Measurements from ENCODE around the gene CLNS1A.
A peak's percentile ranks its signal among the peaks of the same experiment; 100 is the strongest.
"Not testable (repeated sequence)": the region's sequence is repeated elsewhere in the genome, so short reads cannot be mapped to it uniquely, and the experiment has no call there.

CLNS1A gene

GRCh38 chr11:77617892-77618291 is 19.7 kb downstream of the CLNS1A start:
- no peak for DNase-seq

- DNase-seq, result no peak
Measured at GRCh38 chr11:77611921-77612320, 25.7 kb downstream of the CLNS1A start.

- no peak for DNase-seq
Measured at GRCh38 chr11:77609234-77609633, 28.4 kb downstream of the CLNS1A start.

- no peak for DNase-seq
Measured at GRCh38 chr11:77604281-77604680, 33.3 kb downstream of the CLNS1A start.

DNA sequence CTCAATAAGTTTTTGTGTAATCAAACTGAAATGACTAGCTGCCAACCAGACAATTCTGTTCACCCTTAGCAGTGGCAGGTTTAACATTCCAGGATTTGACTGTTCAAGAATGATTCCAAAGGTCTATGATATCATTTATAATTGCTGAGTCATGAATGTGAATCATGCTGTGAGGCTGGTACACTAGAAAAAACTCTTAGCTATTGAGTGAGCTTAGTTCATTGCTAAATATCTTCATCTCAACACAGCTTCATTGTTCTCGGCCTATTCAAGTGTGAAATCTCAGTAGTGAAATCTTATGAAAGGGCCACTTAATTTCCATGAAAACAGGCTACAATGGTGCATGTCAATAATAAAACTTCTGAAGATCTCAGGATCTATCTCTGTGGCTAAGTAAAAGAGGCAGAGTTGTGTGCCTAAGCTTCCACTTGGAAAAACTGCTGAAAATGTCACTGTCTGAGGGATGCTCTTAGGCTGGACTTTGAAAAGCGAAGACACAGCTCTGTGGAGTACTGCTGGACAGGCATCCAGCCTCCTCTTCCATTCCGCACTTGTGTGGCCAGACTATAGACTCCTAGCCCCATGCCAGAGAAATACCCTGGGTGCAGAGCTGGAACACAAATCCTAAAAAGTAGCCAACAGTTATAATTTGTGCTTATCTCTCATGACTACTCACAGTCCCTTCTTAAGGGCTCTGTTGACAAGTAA is 35.1 kb downstream of the CLNS1A start:
- no peak for DNase-seq

DNA sequence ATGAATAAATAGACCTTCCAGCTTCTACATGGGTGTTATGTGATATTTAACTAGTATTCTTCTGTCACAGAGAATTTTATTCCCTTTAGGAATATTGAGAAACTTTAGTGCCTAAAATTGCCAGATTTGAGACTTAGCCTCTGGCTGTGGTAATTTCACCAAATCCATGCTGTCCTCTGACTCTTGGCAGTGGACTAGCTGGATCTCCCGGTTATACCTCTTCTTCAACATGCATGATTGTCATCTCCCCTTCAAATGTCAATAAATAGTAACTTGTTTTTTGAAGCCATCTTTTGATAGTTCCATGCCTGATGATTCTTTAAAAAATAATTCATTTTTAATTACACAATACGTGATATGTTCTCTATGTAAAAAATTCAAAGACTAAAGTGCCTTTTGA is 39.4 kb downstream of the CLNS1A start:
- DNase-seq, result no peak

- DNase-seq, result no peak
Measured at GRCh38 chr11:77596626-77597025, 41.0 kb downstream of the CLNS1A start.

DNA sequence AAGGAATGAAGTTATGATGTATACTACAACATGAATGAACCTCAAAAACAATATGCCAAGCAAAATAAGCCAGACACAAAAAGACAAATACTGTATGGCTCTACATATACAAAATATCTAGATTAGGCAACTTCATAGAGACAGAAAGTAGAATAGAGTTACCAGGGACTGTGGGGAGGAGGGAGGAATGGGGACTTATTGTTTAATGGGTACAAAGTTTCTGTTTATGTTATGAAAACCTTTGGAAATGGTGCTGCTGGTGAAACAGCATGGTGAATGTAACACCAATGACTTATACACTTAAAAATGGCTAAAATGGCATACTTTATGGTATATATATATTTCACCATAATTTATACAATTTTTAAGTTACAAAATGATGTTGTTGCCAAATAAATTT is 43.7 kb downstream of the CLNS1A start:
- no peak for DNase-seq

- no peak for DNase-seq
Measured at GRCh38 chr11:77592727-77593126, 44.9 kb downstream of the CLNS1A start.

DNA sequence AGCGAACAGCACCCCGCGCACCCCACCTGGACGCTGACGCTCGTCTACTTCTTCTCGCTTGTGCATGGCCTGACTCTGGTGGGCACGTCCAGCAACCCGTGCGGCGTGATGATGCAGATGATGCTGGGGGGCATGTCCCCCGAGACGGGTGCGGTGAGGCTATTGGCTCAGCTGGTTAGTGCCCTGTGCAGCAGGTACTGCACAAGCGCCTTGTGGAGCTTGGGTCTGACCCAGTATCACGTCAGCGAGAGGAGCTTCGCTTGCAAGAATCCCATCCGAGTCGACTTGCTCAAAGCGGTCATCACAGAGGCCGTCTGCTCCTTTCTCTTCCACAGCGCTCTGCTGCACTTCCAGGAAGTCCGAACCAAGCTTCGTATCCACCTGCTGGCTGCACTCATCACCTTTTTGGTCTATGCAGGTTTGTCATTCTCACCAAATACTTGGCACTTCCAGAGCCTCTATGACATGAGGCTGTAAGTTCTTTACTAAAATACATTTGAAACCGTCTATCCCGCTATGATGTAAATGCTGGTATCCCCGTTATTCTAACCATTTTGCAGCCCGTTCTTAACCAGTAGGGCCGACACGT is 47.3 kb downstream of the CLNS1A start:
- DNase-seq, result no peak

- peak; percentile 76 to 89 for DNase-seq
Measured at GRCh38 chr11:77589521-77590193, 47.9 kb downstream of the CLNS1A start, which contains the start of gene AQP11. Gene AQP11 (plus strand): TSS chr11:77589953. CDS start chr11:77589993, 40 bp downstream.

DNA sequence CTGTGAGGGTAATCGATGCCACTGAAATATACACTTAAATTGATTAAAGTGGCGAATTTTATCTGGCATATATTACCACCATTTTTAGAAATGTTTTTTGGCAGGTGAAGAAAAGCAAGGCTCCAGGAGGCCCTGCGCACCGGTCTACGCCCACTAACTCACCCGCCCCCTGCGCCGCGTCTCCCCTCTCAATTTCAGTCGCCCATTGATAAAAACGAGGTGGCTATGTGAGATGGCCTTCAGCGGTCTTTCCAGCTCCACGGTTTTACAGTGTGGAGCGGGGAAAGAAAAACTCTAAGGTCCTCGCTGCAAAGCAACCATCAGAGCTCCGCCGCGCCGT is 48.4 kb downstream of the CLNS1A start:
- DNase-seq, result no peak

DNA sequence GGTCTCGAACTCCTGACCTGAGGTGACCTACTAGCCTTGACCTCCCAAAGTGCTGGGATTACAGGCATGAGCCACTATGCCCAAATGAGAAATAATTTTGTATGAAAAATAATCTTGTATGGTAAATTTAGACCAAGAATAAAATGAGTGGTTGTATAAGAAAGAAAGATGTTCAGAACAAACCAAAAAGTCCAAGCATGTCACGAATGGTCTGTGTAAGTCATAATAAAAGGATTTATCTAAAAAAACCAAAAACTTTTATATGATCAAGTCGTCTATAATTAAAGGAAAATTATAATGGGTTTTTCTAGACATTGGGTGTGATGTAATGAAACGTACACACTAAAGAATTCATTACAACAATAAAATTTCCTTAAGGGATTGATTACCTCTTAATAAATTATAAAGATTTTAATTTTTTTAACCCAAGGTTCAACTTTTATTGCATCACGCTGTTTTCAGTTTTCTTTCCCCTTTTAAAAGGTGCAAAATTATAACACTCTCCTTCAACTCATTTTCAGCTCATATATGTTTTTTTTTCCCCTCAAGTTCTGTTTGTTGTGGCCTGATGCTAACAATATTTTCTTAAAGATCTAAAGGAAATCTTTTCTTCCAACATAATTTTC is 56.8 kb downstream of the CLNS1A start:
- DNase-seq, result no peak

GRCh38 chr11:77575428-77575827 is 62.2 kb downstream of the CLNS1A start:
- DNase-seq, result not testable (repeated sequence)

DNA sequence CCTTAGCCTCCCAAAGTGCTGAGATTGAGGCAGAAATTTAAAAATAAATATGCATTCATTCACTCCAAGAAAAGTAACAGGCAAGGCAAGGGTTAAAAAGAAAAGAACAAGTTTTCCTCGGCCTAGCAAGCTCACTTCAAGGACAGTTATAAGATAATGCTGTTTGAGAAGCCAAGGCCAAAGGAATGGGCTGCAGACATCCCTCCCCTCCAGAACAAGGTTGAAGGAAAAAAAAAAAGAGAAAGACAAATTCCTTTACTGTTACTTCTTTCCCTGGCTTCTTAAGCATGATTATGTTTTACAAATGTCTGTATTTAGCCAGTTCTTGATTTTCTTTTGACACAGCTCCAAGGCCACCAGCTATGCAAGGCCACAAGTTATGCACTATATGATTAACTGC is 66.7 kb downstream of the CLNS1A start:
- not testable (repeated sequence) for DNase-seq

DNA sequence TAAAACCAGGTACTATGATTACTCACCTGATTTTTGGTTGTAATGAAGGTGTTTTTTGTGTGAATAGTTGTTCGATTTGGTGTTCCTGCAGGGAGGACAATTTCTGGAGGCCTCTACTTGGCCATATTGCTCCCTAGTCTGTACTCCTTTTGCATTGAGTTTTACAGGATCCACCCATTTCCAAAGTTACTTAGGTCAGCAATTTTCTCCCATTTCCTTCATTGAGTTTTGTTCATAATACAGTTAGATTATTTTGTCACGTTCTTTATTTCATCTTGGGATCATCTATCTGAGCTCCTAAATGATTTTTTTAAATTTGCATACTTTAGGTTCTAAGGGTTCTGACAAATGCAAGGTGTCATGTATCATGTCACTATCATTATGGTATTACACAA is 67.9 kb downstream of the CLNS1A start:
- DNase-seq, result no peak

GRCh38 chr11:77568916-77569675 is 68.5 kb downstream of the CLNS1A start:
- DNase-seq, result no peak

GRCh38 chr11:77568306-77568705 is 69.3 kb downstream of the CLNS1A start:
- DNase-seq, result no peak
